HepG2 (cell line): ENCODE results near the gene DTNB. TPM values are rescaled to one million over a fixed set of nuclear protein-coding genes. Genes with fewer than 3 reads are reported as not detected.
"Not testable (repeated sequence)": the region's sequence is repeated elsewhere in the genome, so short reads cannot be mapped to it uniquely, and the experiment has no call there.

ENCODE experiments used
- ATAC-seq: fragments of 200-7000 bp; cut with Tn5 transposase; 3 replicates; pipeline ENCODE4 v1.9.1; 2020; ENCODE audit warnings: mild to moderate bottlenecking, moderate library complexity
- BruUV-seq: library from RNA; stranded (reverse); fragments of 400-500 nt; replicated peaks from 2 replicates; lab custom pipeline; 2021; lab: Mats Ljungman, UMichigan
- CTCF ChIA-PET: fragments of 300-600 bp; formaldehyde crosslinking; extraction: SDS; loops from one replicate; lab custom pipeline; 2021; ENCODE audit warnings: low total read pairs, inconsistent platforms, low intra/inter-chr PET ratio; lab: Yijun Ruan, JAX
- POLR2A ChIA-PET: fragments of 350-600 bp; sonication (Branson Sonifier 250); formaldehyde crosslinking; loops from one replicate; lab custom pipeline; 2020; ENCODE audit warnings: antibody characterized with exemption, inconsistent platforms; lab: Yijun Ruan, JAX
- DNase-seq: peaks from one replicate; pipeline ENCODE4 v3.0.0-alpha.2; 2015; ENCODE audit warnings: low spot score
- FAIRE-seq: peaks from 3 replicates; lab custom pipeline; 2011; peaks lifted over from hg19 to GRCh38; lab: Jason Lieb, UNC
- H2AFZ ChIP-seq: one replicate; pipeline ENCODE4 v1.6.1; 2011; ENCODE audit warnings: low read length, inconsistent platforms
- H3K27ac ChIP-seq: fragments of 300-600 bp; 3 replicates; pipeline ENCODE4 v1.8.0; 2011; ENCODE audit warnings: mixed run types, mild to moderate bottlenecking, mixed read lengths, low read length, inconsistent platforms; ENCODE audit not compliant: insufficient read depth; ENCODE audit errors: extremely low read length
- H3K27me3 ChIP-seq, 2 experiments: fragments of 200-600 bp in 1 of 2; 2 replicates in 1 of 2; 3 replicates in 1 of 2; pipeline versions ENCODE4 v1.6.0 to v1.8.0; 2011; ENCODE audit warnings: low read length in 2 of 2, mild to moderate bottlenecking in 2 of 2, moderate library complexity in 2 of 2, inconsistent platforms in 1 of 2; ENCODE audit not compliant: insufficient read depth in 2 of 2, control insufficient read depth in 1 of 2
- H3K36me3 ChIP-seq, 2 experiments: fragments of 200-600 bp in 1 of 2; replicated peaks in 1 of 2; 2 replicates in 1 of 2; 3 replicates in 1 of 2; pipeline versions ENCODE4 v1.5.1 to v1.8.0; 2011; ENCODE audit warnings: low read length in 2 of 2, inconsistent platforms in 1 of 2; ENCODE audit not compliant: insufficient read depth in 2 of 2, control insufficient read depth in 1 of 2
- H3K4me1 ChIP-seq: 2 replicates; pipeline ENCODE4 v1.5.1; 2012; ENCODE audit warnings: low read length, inconsistent platforms; ENCODE audit not compliant: insufficient read depth
- H3K4me2 ChIP-seq: 2 replicates; pipeline ENCODE4 v1.6.0; 2011; ENCODE audit warnings: low read depth, low read length, inconsistent platforms
- H3K4me3 ChIP-seq, 3 experiments: fragments of 200-600 bp in 1 of 3; sonication (generic), shearing (Covaris generic) in 1 of 3; replicated peaks in 1 of 3; 2 replicates each; pipeline ENCODE4 v1.5.1; 2011 to 2016; ENCODE audit warnings: low read length in 3 of 3, inconsistent platforms in 2 of 3, low read depth in 2 of 3, mild to moderate bottlenecking in 2 of 3, control low read depth in 1 of 3, mixed read lengths in 1 of 3; ENCODE audit not compliant: insufficient read depth in 1 of 3
- H3K79me2 ChIP-seq: one replicate; pipeline ENCODE4 v1.6.1; 2011; ENCODE audit warnings: low read length, inconsistent platforms; ENCODE audit not compliant: insufficient read depth
- H3K9ac ChIP-seq: 2 replicates; pipeline ENCODE4 v1.6.0; 2011; ENCODE audit warnings: mild to moderate bottlenecking, low read depth, low read length, inconsistent platforms; ENCODE audit not compliant: insufficient read depth
- H3K9me3 ChIP-seq: 2 replicates; pipeline ENCODE4 v1.5.1; 2012; ENCODE audit warnings: mild to moderate bottlenecking, low read length
- H4K20me1 ChIP-seq: 2 replicates; pipeline ENCODE4 v1.6.0; 2011; ENCODE audit warnings: inconsistent platforms, mild to moderate bottlenecking, low read length, moderate library complexity; ENCODE audit not compliant: insufficient read depth
- ARHGAP35 ChIP-seq: sonication (generic); formaldehyde crosslinking; IDR thresholded peaks from 2 replicates; pipeline ENCODE4 v1.9.0; 2022; ENCODE audit warnings: mild to moderate bottlenecking, inconsistent platforms, moderate library complexity, missing genetic modification reagents, borderline replicate concordance
- CHD4 ChIP-seq: fragments of 200-600 bp; sonication (generic); IDR thresholded peaks from 2 replicates; pipeline ENCODE4 v1.7.0; 2017; ENCODE audit warnings: mild to moderate bottlenecking, low read length, borderline replicate concordance
- MATR3 ChIP-seq: sonication (generic); formaldehyde crosslinking; IDR thresholded peaks from 2 replicates; pipeline ENCODE4 v1.4.0; 2020; ENCODE audit warnings: missing genetic modification reagents
- NPAS2 ChIP-seq: sonication (generic); formaldehyde crosslinking; IDR thresholded peaks from 2 replicates; pipeline ENCODE4 v1.8.0; 2022; ENCODE audit warnings: mild to moderate bottlenecking, missing genetic modification reagents, borderline replicate concordance
- REL ChIP-seq: sonication (generic); formaldehyde crosslinking; conservative IDR thresholded peaks from 2 replicates; pipeline ENCODE4 v1.8.0; 2022; ENCODE audit warnings: mild to moderate bottlenecking, missing genetic modification reagents, moderate library complexity
- ZNF33A ChIP-seq: sonication (generic); formaldehyde crosslinking; IDR thresholded peaks from 2 replicates; pipeline ENCODE4 v1.5.1; 2020; ENCODE audit warnings: missing genetic modification reagents, mild to moderate bottlenecking, moderate library complexity, borderline replicate concordance
- ZNF589 ChIP-seq: sonication (generic); formaldehyde crosslinking; conservative IDR thresholded peaks from 2 replicates; pipeline ENCODE4 v1.8.0; 2022; ENCODE audit warnings: mild to moderate bottlenecking, moderate library complexity, missing genetic modification reagents
- WGBS: methylation state at CpG from one replicate; pipeline ENCODE4 v1.1.6; 2017; ENCODE audit warnings: low lambda C conversion rate; 5-methylcytosine and 5-hydroxymethylcytosine counted together
- in situ Hi-C: cut with HindIII; loops from 2 replicates; pipeline ENCODE4 v1.10.0; 2017; ENCODE audit warnings: low pct_unique_long_range_greater_than_20kb; ENCODE audit not compliant: extremely low pct_ligation_motif_present
- intact Hi-C: fragments of 100-400 bp; cut with micrococcal nuclease; formaldehyde crosslinking; loops from one replicate; pipeline ENCODE4 v1.10.0; 2022; ENCODE audit not compliant: unreplicated experiment
- polyA plus RNA-seq, 8 experiments: library from polyadenylated mRNA; depleted of rRNA in 3 of 8; stranded (reverse) in 7 of 8; unstranded in 1 of 8; fragments of >200 nt; fragmentation: Illumina TruSeq in 4 of 8; extraction: Trizol in 4 of 8; gene quantifications; 2 replicates each; pipeline versions ENCODE4 v1.2.1 to v1.2.3, GENCODE V29; 2011 to 2016; ENCODE audit warnings: low read depth in 4 of 8, missing spikeins in 1 of 8, mixed read lengths in 1 of 8; ENCODE audit not compliant: insufficient read depth in 1 of 8
- total RNA-seq, 5 experiments: library from RNA; depleted of rRNA; stranded (reverse); fragments of >200 nt; fragmentation: Illumina TruSeq; extraction: Trizol; gene quantifications; 2 replicates each; pipeline ENCODE4 v1.2.3, GENCODE V29; 2016; ENCODE audit warnings: low read depth in 1 of 5
- TF ChIP-seq, protein P1 (sequence below): sonication (generic); formaldehyde crosslinking; IDR thresholded peaks from 2 replicates; pipeline ENCODE4 v1.4.0; 2020; ENCODE audit warnings: mild to moderate bottlenecking, missing genetic modification reagents

The DTNB gene
- total and polyA plus RNA-seq, 2 of the 13 experiments (the other 11 are each of a cell fraction or from before 2014, with no cell fraction given): 14.4 to 23.9 TPM

DNA sequence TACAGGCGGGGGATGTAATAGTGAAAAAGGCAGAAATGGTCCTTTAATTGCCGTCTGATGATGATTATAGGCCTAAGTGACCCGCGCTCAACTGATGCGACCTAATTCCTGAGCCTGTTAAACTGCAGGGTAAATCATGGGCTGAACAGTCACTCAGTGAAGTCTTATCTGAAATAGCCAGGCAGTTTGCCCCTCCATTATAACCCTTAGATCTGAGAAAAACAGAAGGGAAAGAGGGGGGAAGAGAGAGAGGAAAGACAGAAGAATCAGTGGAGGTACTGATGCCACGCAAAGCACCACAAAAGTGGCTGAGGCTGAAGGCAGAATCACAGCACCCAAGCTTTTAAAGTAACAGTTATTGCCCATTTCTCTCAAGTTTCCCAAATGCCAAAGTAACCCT, 258.6 kb downstream of the DTNB start (continued):
- TF ChIP-seq MATR3 (CRISPR knock-in tag) (no peak), NPAS2 (no peak), ZNF589 (CRISPR knock-in tag) (no peak)
- TF ChIP-seq, all 625 proteins: peak for 0

DNA sequence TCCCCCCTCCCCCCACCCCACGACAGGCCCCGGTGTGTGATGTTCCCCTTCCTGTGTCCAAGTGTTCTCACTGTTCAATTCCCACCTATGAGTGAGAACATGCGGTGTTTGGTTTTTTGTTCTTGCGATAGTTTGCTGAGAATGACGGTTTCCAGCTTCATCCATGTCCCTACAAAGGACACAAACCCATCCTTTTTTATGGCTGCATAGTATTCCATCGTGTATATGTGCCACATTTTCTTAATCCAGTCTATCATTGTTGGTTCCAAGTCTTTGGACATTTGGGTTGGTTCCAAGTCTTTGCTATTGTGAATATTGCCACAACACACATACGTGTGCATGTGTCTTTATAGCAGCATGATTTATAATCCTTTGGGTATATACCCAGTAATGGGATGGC, 260.0 kb downstream of the DTNB start:
- H3K79me2 ChIP-seq, in situ Hi-C loops, H3K36me3 ChIP-seq, ATAC-seq, CTCF ChIA-PET, POLR2A ChIA-PET, FAIRE-seq, H3K9me3 ChIP-seq, H3K27ac ChIP-seq, BruUV-seq, DNase-seq, H3K4me1 ChIP-seq, H4K20me1 ChIP-seq, H3K4me3 ChIP-seq, H3K9ac ChIP-seq, H2AFZ ChIP-seq, H3K27me3 ChIP-seq, intact Hi-C loops, H3K4me2 ChIP-seq: not testable (repeated sequence)
- 96% methylated on average over 7 of the region's 7 CpGs for WGBS

DNA sequence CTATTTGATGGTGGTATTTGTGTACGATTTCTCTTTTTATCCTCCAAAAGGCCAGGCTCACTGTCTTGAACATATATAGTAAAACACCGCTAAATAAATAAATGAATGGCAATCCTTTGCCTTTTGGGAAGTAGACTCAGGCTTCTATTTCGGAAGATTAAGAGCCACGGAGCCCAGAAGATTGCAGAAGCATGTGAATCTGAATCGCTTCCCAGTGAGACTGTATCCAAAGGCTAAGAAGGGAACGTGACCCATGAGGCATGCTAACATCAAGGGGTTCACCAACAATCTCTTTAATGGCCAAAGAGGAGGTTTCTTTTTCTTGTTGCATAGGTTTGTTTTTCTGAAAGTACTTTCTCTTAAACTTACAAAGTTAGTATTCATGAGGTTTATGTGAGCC, 261.6 kb downstream of the DTNB start:
- H3K9ac ChIP-seq: no peak overlapping the region
- CTCF ChIA-PET: no interaction called here
- H3K27me3 ChIP-seq: no peaks in the 10 kb centered on the region
- H3K4me2 ChIP-seq: no peak overlapping the region
- no peak for TF ChIP-seq ARHGAP35
- TF ChIP-seq, protein P1, sequence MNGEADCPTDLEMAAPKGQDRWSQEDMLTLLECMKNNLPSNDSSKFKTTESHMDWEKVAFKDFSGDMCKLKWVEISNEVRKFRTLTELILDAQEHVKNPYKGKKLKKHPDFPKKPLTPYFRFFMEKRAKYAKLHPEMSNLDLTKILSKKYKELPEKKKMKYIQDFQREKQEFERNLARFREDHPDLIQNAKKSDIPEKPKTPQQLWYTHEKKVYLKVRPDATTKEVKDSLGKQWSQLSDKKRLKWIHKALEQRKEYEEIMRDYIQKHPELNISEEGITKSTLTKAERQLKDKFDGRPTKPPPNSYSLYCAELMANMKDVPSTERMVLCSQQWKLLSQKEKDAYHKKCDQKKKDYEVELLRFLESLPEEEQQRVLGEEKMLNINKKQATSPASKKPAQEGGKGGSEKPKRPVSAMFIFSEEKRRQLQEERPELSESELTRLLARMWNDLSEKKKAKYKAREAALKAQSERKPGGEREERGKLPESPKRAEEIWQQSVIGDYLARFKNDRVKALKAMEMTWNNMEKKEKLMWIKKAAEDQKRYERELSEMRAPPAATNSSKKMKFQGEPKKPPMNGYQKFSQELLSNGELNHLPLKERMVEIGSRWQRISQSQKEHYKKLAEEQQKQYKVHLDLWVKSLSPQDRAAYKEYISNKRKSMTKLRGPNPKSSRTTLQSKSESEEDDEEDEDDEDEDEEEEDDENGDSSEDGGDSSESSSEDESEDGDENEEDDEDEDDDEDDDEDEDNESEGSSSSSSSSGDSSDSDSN: no peak
- TF ChIP-seq CHD4: no peak
- no peak for TF ChIP-seq ZNF33A (CRISPR knock-in tag)
- no peak for TF ChIP-seq REL (CRISPR knock-in tag)
- H4K20me1 ChIP-seq: no peaks in the 10 kb centered on the region
- H3K9me3 ChIP-seq: no peaks in the 10 kb centered on the region
- DNase-seq: no peak
- no TSS peak for BruUV-seq
- intact Hi-C loops: no loop called here
- POLR2A ChIA-PET: no interaction called here
- ATAC-seq: no peak
- FAIRE-seq: no peak
- no peaks in the 10 kb centered on the region for H3K36me3 ChIP-seq
- H3K79me2 ChIP-seq: no peaks in the 10 kb centered on the region
- no peak overlapping the region for H2AFZ ChIP-seq
- no peak overlapping the region for H3K4me3 ChIP-seq
- in situ Hi-C loops: no loop called here
- H3K4me1 ChIP-seq: no peaks in the 10 kb centered on the region
- 94% methylated on average over 6 of the region's 6 CpGs for WGBS
- no peak overlapping the region for H3K27ac ChIP-seq
